ENCODE results near the gene RIGI. TPM values are rescaled to one million over a fixed set of nuclear protein-coding genes. Genes with fewer than 3 reads are reported as not detected.

Gene RIGI
- total and polyA plus RNA-seq, 2 experiments from 2014 or later, result 2.5 to 5.9 TPM

DNA sequence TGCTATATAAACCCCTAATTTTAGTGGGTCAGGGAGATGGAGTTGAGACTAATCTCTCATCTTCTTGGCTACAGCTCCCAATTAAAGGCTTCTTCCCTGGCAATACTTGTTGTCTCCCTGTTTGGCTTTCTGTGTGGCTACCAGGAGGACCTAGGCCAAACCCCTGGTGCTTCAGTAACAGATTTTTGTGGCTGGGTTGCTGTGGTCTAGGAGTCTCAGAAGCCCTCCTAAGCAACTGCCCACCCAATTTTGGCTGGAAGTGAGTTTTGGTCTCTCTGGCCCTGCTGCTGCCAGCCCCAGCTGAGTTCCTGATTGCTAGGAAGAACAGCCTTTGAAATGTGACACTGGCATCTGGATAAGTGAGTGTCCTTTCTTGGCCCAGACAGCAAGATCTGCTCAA, 9.8 kb downstream of the RIGI start:
- Histone ChIP-seq H3K27me3 (no peaks in the 10 kb centered on the region), H4K20me1 (ENCODE audit: insufficient read depth, poor library complexity, severe bottlenecking) (no peaks in the 10 kb centered on the region), H3K4me3 (no peak overlapping the region), H3K27ac (no peak overlapping the region), H3K4me1 (ENCODE audit: insufficient read depth) (no peaks in the 10 kb centered on the region), H2AFZ (no peak overlapping the region), H3K9me3 (ENCODE audit: low read depth) (no peaks in the 10 kb centered on the region), H3K4me2 (no peak overlapping the region), H3K36me3 (replicated peaks; ENCODE audit: insufficient read depth, low read depth) (no peaks in the 10 kb centered on the region), H3K79me2 (peaks cover 2% of the 10 kb centered on the region), H3K9me2 (replicated peaks; ENCODE audit: insufficient read depth) (no peaks in the 10 kb centered on the region)
- no peak for DNase-seq (ENCODE audit: low spot score)
- no peak for TF ChIP-seq EZH2phosphoT487 (IDR thresholded peaks at IDR 0.05; ENCODE audit: low read depth, severe bottlenecking, unreplicated experiment)
- no peak for TF ChIP-seq EZH2 (IDR thresholded peaks at IDR 0.05; ENCODE audit: borderline replicate concordance)
- TF ChIP-seq, protein P1, sequence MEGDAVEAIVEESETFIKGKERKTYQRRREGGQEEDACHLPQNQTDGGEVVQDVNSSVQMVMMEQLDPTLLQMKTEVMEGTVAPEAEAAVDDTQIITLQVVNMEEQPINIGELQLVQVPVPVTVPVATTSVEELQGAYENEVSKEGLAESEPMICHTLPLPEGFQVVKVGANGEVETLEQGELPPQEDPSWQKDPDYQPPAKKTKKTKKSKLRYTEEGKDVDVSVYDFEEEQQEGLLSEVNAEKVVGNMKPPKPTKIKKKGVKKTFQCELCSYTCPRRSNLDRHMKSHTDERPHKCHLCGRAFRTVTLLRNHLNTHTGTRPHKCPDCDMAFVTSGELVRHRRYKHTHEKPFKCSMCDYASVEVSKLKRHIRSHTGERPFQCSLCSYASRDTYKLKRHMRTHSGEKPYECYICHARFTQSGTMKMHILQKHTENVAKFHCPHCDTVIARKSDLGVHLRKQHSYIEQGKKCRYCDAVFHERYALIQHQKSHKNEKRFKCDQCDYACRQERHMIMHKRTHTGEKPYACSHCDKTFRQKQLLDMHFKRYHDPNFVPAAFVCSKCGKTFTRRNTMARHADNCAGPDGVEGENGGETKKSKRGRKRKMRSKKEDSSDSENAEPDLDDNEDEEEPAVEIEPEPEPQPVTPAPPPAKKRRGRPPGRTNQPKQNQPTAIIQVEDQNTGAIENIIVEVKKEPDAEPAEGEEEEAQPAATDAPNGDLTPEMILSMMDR (IDR thresholded peaks at IDR 0.05; ENCODE audit: poor library complexity), result no peak

DNA sequence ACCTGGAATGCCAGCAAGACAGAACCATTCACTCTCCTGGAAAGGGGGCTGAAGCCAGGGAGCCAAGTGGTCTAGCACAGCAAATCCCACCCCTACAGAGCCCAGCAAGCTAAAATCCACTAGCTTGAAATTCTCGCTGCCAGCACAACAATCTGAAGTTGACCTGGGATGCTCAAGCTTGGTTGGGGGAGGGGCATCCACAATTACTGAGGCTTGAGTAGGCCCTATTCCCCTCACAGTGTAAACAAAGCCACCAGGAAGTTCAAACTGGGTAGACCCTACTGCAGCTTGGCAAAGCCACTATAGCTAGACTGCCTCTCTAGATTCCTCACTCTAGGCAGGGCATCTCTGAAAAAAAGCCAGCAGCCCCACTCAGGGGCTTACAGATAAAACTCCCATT, 17.3 kb downstream of the RIGI start:
- H3K27ac ChIP-seq, result no peak overlapping the region
- no peaks in the 10 kb centered on the region for H4K20me1 ChIP-seq (ENCODE audit: insufficient read depth, poor library complexity, severe bottlenecking)
- H3K4me1 ChIP-seq (ENCODE audit: insufficient read depth), result no peaks in the 10 kb centered on the region
- no peak overlapping the region for H2AFZ ChIP-seq
- no peak overlapping the region for H3K4me2 ChIP-seq
- H3K9me3 ChIP-seq (ENCODE audit: low read depth), result no peaks in the 10 kb centered on the region
- H3K27me3 ChIP-seq, result no peaks in the 10 kb centered on the region
- 94% methylated on average over 1 of the region's 1 CpG for WGBS (ENCODE audit: low lambda C conversion rate, missing lambda C conversion rate)
- H3K36me3 ChIP-seq (replicated peaks; ENCODE audit: insufficient read depth, low read depth), result no peaks in the 10 kb centered on the region
- H3K79me2 ChIP-seq, result no peaks in the 10 kb centered on the region
- DNase-seq (ENCODE audit: low spot score), result no peak
- TF ChIP-seq, protein P1 (IDR thresholded peaks at IDR 0.05; ENCODE audit: poor library complexity), result no peak
- TF ChIP-seq EZH2 (IDR thresholded peaks at IDR 0.05; ENCODE audit: borderline replicate concordance) (no peak), EZH2phosphoT487 (IDR thresholded peaks at IDR 0.05; ENCODE audit: low read depth, severe bottlenecking, unreplicated experiment) (no peak)
- no peak overlapping the region for H3K4me3 ChIP-seq
- H3K9me2 ChIP-seq (replicated peaks; ENCODE audit: insufficient read depth), result no peaks in the 10 kb centered on the region

DNA sequence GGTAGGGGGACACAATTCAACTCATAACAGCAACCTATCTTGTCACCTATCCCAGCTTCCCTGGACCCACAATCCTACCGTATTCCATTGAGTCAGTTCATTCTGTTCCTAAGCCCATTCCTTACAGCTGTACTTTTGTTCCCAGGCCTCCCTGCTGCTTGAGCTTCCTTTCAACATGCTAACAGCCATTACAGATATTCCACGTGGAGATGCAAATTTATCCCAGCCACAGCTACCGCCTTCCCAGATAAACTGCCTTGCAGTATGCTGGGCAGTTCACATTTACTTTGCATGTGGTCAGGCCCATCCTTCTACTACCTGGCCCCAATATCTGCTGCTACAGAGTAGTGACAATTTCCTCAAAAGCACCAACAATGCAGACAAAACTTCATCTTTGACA, 23.0 kb downstream of the RIGI start:
- H3K9me2 ChIP-seq (replicated peaks; ENCODE audit: insufficient read depth), result no peaks in the 10 kb centered on the region
- TF ChIP-seq EZH2 (IDR thresholded peaks at IDR 0.05; ENCODE audit: borderline replicate concordance) (no peak), EZH2phosphoT487 (IDR thresholded peaks at IDR 0.05; ENCODE audit: low read depth, severe bottlenecking, unreplicated experiment) (no peak)
- TF ChIP-seq, protein P1 (IDR thresholded peaks at IDR 0.05; ENCODE audit: poor library complexity), result no peak
- H4K20me1 ChIP-seq (ENCODE audit: insufficient read depth, poor library complexity, severe bottlenecking), result no peaks in the 10 kb centered on the region
- H3K4me1 ChIP-seq (ENCODE audit: insufficient read depth), result no peaks in the 10 kb centered on the region
- no peaks in the 10 kb centered on the region for H3K27me3 ChIP-seq
- no peak overlapping the region for H3K4me2 ChIP-seq
- H3K4me3 ChIP-seq, result no peak overlapping the region
- H3K79me2 ChIP-seq, result no peaks in the 10 kb centered on the region
- H3K36me3 ChIP-seq (replicated peaks; ENCODE audit: insufficient read depth, low read depth), result no peaks in the 10 kb centered on the region
- H2AFZ ChIP-seq, result no peak overlapping the region
- no peaks in the 10 kb centered on the region for H3K9me3 ChIP-seq (ENCODE audit: low read depth)
- H3K27ac ChIP-seq, result no peak overlapping the region
- no peak for DNase-seq (ENCODE audit: low spot score)
- 85% methylated on average over 3 of the region's 3 CpGs for WGBS (ENCODE audit: low lambda C conversion rate, missing lambda C conversion rate)

DNA sequence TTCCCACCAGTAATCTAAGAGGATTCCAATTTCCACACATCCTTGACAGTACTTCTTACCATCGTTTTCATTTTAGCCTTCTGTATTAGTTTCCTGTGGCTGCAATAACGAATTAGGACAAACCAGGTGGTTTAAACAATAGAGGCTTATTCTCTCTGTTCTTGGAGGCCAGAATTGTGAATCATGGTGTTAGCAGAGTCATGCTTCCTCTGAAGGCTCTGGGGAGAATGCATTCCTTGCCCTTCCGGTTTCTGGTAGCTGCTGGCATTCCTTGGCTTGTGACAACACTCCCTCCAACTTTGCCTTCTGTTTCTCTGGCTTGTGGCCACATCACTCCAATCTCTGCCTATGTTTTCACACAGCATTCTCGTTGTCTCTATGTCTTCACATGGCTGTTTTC, 23.5 kb downstream of the RIGI start:
- Histone ChIP-seq H3K36me3 (replicated peaks; ENCODE audit: insufficient read depth, low read depth) (no peaks in the 10 kb centered on the region), H3K4me3 (no peak overlapping the region), H3K9me3 (ENCODE audit: low read depth) (no peaks in the 10 kb centered on the region), H3K27ac (no peak overlapping the region), H3K9me2 (replicated peaks; ENCODE audit: insufficient read depth) (no peaks in the 10 kb centered on the region), H3K4me1 (ENCODE audit: insufficient read depth) (no peaks in the 10 kb centered on the region), H2AFZ (no peak overlapping the region), H3K27me3 (no peaks in the 10 kb centered on the region), H3K79me2 (no peaks in the 10 kb centered on the region), H4K20me1 (ENCODE audit: insufficient read depth, poor library complexity, severe bottlenecking) (no peaks in the 10 kb centered on the region), H3K4me2 (no peak overlapping the region)
- DNase-seq (ENCODE audit: low spot score), result no peak
- no peak for TF ChIP-seq EZH2phosphoT487 (IDR thresholded peaks at IDR 0.05; ENCODE audit: low read depth, severe bottlenecking, unreplicated experiment)
- WGBS (ENCODE audit: low lambda C conversion rate, missing lambda C conversion rate), result 72% methylated on average over 4 of the region's 4 CpGs

Measured in hepatocyte (in vitro differentiated cells).